PC-3 (cell line): ENCODE data around the gene GHRH. TPM values are rescaled to one million over a fixed set of nuclear protein-coding genes. Genes with fewer than 3 reads are reported as not detected.

Source experiments
- ATAC-seq: fragments of 200-7000 bp; cut with Tn5 transposase; 2 replicates; pipeline ENCODE4 v1.9.1; 2020; ENCODE audit warnings: mild to moderate bottlenecking, moderate library complexity
- BruUV-seq: library from RNA; stranded (reverse); fragments of 400-500 nt; replicated peaks from 2 replicates; lab custom pipeline; 2021; lab: Mats Ljungman, UMichigan
- CTCF ChIA-PET: fragments of 300-600 bp; sonication (Branson Sonifier 250); formaldehyde crosslinking; loops from one replicate; lab custom pipeline; 2022; ENCODE audit warnings: antibody characterized with exemption; lab: Charles Lee
- POLR2A ChIA-PET: fragments of 300-600 bp; sonication (Branson Sonifier 250); formaldehyde crosslinking; loops from one replicate; lab custom pipeline; 2022; ENCODE audit warnings: antibody characterized with exemption; ENCODE audit not compliant: unreplicated experiment; lab: Charles Lee
- DNase-seq: peaks from one replicate; pipeline ENCODE4 v3.0.0-alpha.2; 2015
- H2AFZ ChIP-seq: fragments of 300-600 bp; sonication (generic); 2 replicates; pipeline ENCODE4 v1.6.0; 2016; ENCODE audit warnings: antibody characterized with exemption, low read length
- H3F3A ChIP-seq: fragments of 300-600 bp; sonication (generic); one replicate; pipeline ENCODE4 v1.6.0; 2017; ENCODE audit warnings: antibody characterized with exemption, low read length, control low read depth, mild to moderate bottlenecking; ENCODE audit not compliant: unreplicated experiment
- H3K27ac ChIP-seq: fragments of 300-600 bp; sonication (generic); 2 replicates; pipeline ENCODE4 v1.5.1; 2016; ENCODE audit warnings: mild to moderate bottlenecking, low read length
- H3K27me3 ChIP-seq: fragments of 300-600 bp; sonication (generic); 2 replicates; pipeline ENCODE4 v1.6.1; 2016; ENCODE audit warnings: low read length, mixed read lengths
- H3K36me3 ChIP-seq: fragments of 300-600 bp; sonication (generic); 2 replicates; pipeline ENCODE4 v1.6.1; 2016; ENCODE audit warnings: low read depth, mixed run types, low read length, mixed read lengths
- H3K4me1 ChIP-seq: fragments of 300-600 bp; sonication (generic); 2 replicates; pipeline ENCODE4 v1.5.1; 2016; ENCODE audit warnings: low read length; ENCODE audit not compliant: insufficient read depth
- H3K4me2 ChIP-seq: fragments of 300-600 bp; sonication (generic); 2 replicates; pipeline ENCODE4 v1.6.0; 2016; ENCODE audit warnings: low read length
- H3K4me3 ChIP-seq: fragments of 300-600 bp; sonication (generic); 2 replicates; pipeline ENCODE4 v1.5.1; 2016; ENCODE audit warnings: mild to moderate bottlenecking, low read length, mixed read lengths
- H3K79me2 ChIP-seq: fragments of 300-600 bp; sonication (generic); 2 replicates; pipeline ENCODE4 v1.6.1; 2017; ENCODE audit warnings: low read length, mixed read lengths
- H3K9ac ChIP-seq: fragments of 300-600 bp; sonication (generic); 2 replicates; pipeline ENCODE4 v1.6.0; 2016; ENCODE audit warnings: mild to moderate bottlenecking, low read length
- H3K9me2 ChIP-seq: fragments of 300-600 bp; sonication (generic); replicated peaks from 2 replicates; pipeline ENCODE4 v1.6.1; 2016; ENCODE audit warnings: mixed run types, low read length, mixed read lengths
- H3K9me3 ChIP-seq: fragments of 300-600 bp; sonication (generic); 2 replicates; pipeline ENCODE4 v1.6.1; 2016; ENCODE audit warnings: low read length, mixed read lengths
- H4K20me1 ChIP-seq: fragments of 300-600 bp; sonication (generic); 2 replicates; pipeline ENCODE4 v1.6.1; 2016; ENCODE audit warnings: low read length, mixed read lengths
- CTCF ChIP-seq: fragments of 300-600 bp; sonication (generic); conservative IDR thresholded peaks from 2 replicates; pipeline ENCODE4 v1.5.1; 2017; ENCODE audit warnings: antibody characterized with exemption, low read depth, mild to moderate bottlenecking, low read length
- EZH2 ChIP-seq: fragments of 300-600 bp; sonication (generic); IDR thresholded peaks from one replicate; pipeline ENCODE4 v1.6.1; 2017; ENCODE audit warnings: antibody characterized with exemption, mild to moderate bottlenecking, low read length; ENCODE audit not compliant: unreplicated experiment
- EZH2phosphoT487 ChIP-seq: fragments of 300-600 bp; sonication (generic); IDR thresholded peaks from 2 replicates; pipeline ENCODE4 v1.6.1; 2018; ENCODE audit warnings: mild to moderate bottlenecking, antibody characterized with exemption, low read length, borderline replicate concordance
- intact Hi-C: fragments of 100-400 bp; cut with micrococcal nuclease; formaldehyde crosslinking; loops from 2 replicates; pipeline ENCODE4 v1.9.0; 2023
- total RNA-seq: library from RNA; depleted of rRNA; stranded (reverse); fragments of >200 nt; gene quantifications from 2 replicates; pipeline ENCODE4 v1.2.3, GENCODE V29; 2014

GHRH gene
- total RNA-seq, 1 experiment from 2014 or later: not detected

DNA sequence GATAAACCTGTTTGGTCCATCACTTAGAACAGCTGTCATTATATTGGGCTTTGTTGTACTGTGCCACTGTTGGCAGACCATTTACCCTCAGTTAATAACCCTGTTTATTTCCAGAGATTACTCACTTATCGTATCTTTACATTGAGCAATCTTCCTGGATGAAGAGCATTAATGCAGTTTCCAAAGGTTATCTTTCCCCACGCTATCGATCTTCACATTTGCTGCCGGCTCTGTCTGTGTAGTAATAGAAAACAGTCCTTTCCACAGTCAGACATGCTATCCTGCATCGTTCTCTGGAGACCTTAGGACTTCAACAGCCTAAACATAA is 27.4 kb downstream of the GHRH start:
- intact Hi-C loops: no loop called here
- Histone ChIP-seq H3K79me2 (no peaks in the 10 kb centered on the region), H3K4me3 (no peak overlapping the region), H3F3A (no peaks in the 10 kb centered on the region), H3K9me3 (no peaks in the 10 kb centered on the region), H3K9ac (no peak overlapping the region), H3K36me3 (peaks cover 92% of the 10 kb centered on the region), H2AFZ (no peak overlapping the region), H3K4me1 (no peaks in the 10 kb centered on the region), H3K27me3 (no peaks in the 10 kb centered on the region), H4K20me1 (no peaks in the 10 kb centered on the region), H3K27ac (no peak overlapping the region), H3K4me2 (no peak overlapping the region), H3K9me2 (no peaks in the 10 kb centered on the region)
- TF ChIP-seq EZH2 (no peak), CTCF (no peak), EZH2phosphoT487 (no peak)
- no TSS peak for BruUV-seq
- ChIA-PET CTCF (no interaction called here), POLR2A (no interaction called here)
- ATAC-seq: no peak
- no peak for DNase-seq

DNA sequence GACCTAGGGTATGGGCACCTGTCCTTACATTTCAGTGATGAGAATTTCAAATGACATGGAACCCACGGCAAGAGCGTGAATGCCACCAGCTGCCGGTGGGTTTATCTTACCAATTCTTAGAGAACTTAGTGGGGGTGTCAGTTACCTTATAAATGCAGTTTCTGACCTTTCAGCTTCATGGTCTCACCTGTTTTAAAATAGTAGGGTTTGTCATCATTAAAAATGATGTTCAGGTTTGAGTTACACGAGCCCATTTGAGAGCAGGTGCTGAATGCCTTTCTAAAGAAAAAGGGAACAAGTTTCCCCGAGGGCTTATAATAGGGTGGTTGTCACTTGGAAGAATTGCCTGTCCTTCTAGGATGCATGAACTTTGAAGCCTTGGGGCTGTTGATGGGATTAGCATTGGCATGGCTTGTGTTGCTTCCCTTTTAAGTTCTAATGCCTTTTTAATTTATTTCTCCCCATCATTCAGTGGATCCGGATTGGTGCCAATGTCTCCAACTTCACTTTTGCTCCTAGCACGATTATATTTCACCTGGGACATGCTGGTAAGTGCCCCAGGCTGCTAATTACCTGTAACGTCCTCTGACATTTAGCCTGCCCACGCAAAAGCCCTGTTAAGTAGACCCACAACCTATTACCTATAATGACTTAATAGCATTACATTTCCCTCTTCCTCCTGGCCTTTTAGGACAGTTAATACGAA is 27.9 kb downstream of the GHRH start:
- Histone ChIP-seq H3K27ac (no peak overlapping the region), H3K79me2 (no peaks in the 10 kb centered on the region), H3K4me2 (no peak overlapping the region), H2AFZ (no peak overlapping the region), H3K4me1 (no peaks in the 10 kb centered on the region), H3K9ac (no peak overlapping the region), H3K9me3 (no peaks in the 10 kb centered on the region), H3K36me3 (peaks cover 92% of the 10 kb centered on the region), H3K9me2 (no peaks in the 10 kb centered on the region), H3K27me3 (no peaks in the 10 kb centered on the region), H3F3A (no peaks in the 10 kb centered on the region), H3K4me3 (no peak overlapping the region), H4K20me1 (no peaks in the 10 kb centered on the region)
- ChIA-PET CTCF (no interaction called here), POLR2A (no interaction called here)
- no peak for DNase-seq
- no peak for ATAC-seq
- intact Hi-C loops: no loop called here
- BruUV-seq: no TSS peak
- TF ChIP-seq EZH2 (no peak), EZH2phosphoT487 (no peak), CTCF (no peak)

- DNase-seq: no peak
- H2AFZ ChIP-seq: no peak overlapping the region
- no peaks in the 10 kb centered on the region for H3K27me3 ChIP-seq
- BruUV-seq: no TSS peak
- no peaks in the 10 kb centered on the region for H3K79me2 ChIP-seq
- H3K9me2 ChIP-seq: no peaks in the 10 kb centered on the region
- H3K4me3 ChIP-seq: no peak overlapping the region
- ATAC-seq: no peak
- ChIA-PET CTCF (no interaction called here), POLR2A (no interaction called here)
- H3K36me3 ChIP-seq: peaks cover 93% of the 10 kb centered on the region
- no peak overlapping the region for H3K9ac ChIP-seq
- no peak overlapping the region for H3K27ac ChIP-seq
- no peaks in the 10 kb centered on the region for H3F3A ChIP-seq
- no peaks in the 10 kb centered on the region for H4K20me1 ChIP-seq
- intact Hi-C loops: no loop called here
- H3K9me3 ChIP-seq: no peaks in the 10 kb centered on the region
- no peak overlapping the region for H3K4me2 ChIP-seq
- no peaks in the 10 kb centered on the region for H3K4me1 ChIP-seq
- TF ChIP-seq CTCF (no peak), EZH2 (no peak), EZH2phosphoT487 (no peak)
Measured at GRCh38 chr20:37231947-37232630, 29.5 kb downstream of the GHRH start.
